Measurements from ENCODE around the gene FBXW8. TPM values are rescaled to one million over a fixed set of nuclear protein-coding genes. Genes with fewer than 3 reads are reported as not detected.

The FBXW8 gene
- total and polyA plus RNA-seq, 2 donors from 2014 or later = 3.3 to 20.3 TPM

DNA sequence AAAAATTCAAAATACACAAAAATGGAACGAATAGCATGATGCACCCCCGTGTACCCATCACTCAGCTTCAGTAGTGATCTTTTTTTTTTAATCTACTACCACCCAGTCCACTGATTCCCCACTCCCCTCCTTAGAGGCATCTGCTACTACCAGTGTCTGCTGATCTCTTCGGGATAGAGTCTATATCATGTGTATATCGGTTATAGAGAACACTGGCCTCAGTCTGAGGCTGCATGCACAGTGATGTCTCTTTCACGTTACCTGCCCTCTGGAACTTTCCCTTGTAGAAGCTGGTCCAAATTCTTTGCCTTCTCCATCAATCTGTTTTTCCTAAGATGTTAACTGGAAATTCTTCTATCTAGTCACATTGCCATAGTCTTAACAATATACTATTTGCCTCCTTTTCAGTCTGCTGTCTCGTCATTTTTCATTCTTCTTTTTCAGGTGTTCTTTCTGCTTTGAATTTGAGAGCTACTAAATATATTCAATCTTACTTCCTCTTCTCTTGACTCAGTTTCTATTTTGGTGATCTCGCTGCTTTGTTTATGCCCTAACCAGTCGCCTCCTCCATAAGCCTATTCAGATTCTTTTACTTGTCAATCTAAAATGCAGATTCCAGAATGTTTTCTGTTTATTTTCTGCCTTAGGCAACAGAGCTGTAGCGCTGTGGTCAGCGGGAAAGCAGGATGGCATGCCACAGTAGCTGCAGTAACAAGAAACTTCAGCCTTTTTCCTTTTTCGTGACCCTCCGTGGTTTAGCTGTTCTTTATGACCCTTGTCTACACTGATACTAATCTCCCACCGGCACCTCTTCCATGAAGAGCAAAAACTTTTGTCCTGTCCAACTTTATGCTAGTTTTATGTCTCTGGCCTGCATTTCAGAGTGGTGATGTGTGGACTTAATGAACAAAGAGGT lies 67.0 kb downstream of the FBXW8 start:
- H3K9me3 ChIP-seq (ENCODE audit: control insufficient read depth in 2 of 3, insufficient read depth in 1 of 3, low read length in 3 of 3) = no peaks in the 10 kb centered on the region
- no peaks in the 10 kb centered on the region for H3K4me1 ChIP-seq (ENCODE audit: control insufficient read depth in 2 of 3, insufficient read depth in 2 of 3, low read depth in 1 of 3, low read length in 3 of 3)
- DNase-seq = peak in 3 of 5 donors; percentile 24 to 58 (median 42)
- H3K36me3 ChIP-seq (ENCODE audit: control insufficient read depth in 2 of 3, insufficient read depth in 3 of 3, low read length in 3 of 3) = no peaks in the 10 kb centered on the region
- H3K27ac ChIP-seq (ENCODE audit: low read depth in 2 of 2, low read length in 2 of 2) = no peak overlapping the region
- no peak for FAIRE-seq
- intact Hi-C loops (cut with DNase I) = no loop called here
- no peak overlapping the region for H3K9ac ChIP-seq (ENCODE audit: low read length in 3 of 3)
- TF ChIP-seq, protein P1, sequence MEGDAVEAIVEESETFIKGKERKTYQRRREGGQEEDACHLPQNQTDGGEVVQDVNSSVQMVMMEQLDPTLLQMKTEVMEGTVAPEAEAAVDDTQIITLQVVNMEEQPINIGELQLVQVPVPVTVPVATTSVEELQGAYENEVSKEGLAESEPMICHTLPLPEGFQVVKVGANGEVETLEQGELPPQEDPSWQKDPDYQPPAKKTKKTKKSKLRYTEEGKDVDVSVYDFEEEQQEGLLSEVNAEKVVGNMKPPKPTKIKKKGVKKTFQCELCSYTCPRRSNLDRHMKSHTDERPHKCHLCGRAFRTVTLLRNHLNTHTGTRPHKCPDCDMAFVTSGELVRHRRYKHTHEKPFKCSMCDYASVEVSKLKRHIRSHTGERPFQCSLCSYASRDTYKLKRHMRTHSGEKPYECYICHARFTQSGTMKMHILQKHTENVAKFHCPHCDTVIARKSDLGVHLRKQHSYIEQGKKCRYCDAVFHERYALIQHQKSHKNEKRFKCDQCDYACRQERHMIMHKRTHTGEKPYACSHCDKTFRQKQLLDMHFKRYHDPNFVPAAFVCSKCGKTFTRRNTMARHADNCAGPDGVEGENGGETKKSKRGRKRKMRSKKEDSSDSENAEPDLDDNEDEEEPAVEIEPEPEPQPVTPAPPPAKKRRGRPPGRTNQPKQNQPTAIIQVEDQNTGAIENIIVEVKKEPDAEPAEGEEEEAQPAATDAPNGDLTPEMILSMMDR (IDR thresholded peaks at IDR 0.05; ENCODE audit: borderline replicate concordance, extremely low read depth, insufficient read depth) = no peak
- no peak overlapping the region for H3K4me3 ChIP-seq (ENCODE audit: low read length in 3 of 3)
- no peaks in the 10 kb centered on the region for H3K27me3 ChIP-seq (ENCODE audit: control insufficient read depth, insufficient read depth, low read length)

DNA sequence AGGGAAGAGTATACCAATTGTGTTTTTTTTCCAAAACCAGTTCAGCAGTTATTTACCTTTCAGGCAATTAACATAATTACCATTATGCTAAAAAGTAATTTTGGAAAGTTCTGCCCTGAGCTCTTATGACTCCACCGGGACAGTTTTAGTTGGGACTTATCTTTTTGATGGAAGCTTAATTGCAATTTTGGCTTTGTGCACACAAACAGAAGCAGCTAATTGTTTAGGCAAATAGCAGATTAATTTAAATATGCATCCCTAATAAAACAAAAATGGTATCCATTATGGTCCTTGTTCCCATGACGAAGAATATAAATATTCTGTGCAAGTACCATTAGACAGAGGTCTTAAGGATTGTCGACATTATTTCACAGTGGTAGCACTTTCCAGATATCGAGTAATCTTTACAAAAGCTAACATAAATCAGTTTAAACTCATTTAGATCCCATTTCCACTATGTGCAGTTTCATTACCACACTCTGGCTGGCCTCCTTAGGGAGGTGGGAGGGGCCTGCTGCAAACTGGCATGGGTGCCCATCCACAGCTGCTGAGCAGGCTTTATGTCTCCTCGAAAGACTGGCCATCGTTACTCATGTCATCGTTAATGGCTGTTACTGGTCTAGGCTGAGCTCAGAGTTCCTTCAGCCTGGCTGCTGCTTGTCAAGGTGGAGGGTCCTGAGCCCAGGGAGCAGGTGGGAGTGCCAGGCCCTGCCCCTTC lies 68.2 kb downstream of the FBXW8 start:
- DNase-seq = peak in 4 of 5 donors; percentile 50 to 77 (median 64)
- Histone ChIP-seq H3K36me3 (ENCODE audit: control insufficient read depth in 2 of 3, insufficient read depth in 3 of 3, low read length in 3 of 3) (no peaks in the 10 kb centered on the region), H3K4me1 (ENCODE audit: control insufficient read depth in 2 of 3, insufficient read depth in 2 of 3, low read depth in 1 of 3, low read length in 3 of 3) (no peaks in the 10 kb centered on the region), H3K9ac (ENCODE audit: low read length in 3 of 3) (no peak overlapping the region), H3K4me3 (ENCODE audit: low read length in 3 of 3) (no peak overlapping the region), H3K27ac (ENCODE audit: low read depth in 2 of 2, low read length in 2 of 2) (no peak overlapping the region), H3K27me3 (ENCODE audit: control insufficient read depth, insufficient read depth, low read length) (no peaks in the 10 kb centered on the region), H3K9me3 (ENCODE audit: control insufficient read depth in 2 of 3, insufficient read depth in 1 of 3, low read length in 3 of 3) (no peaks in the 10 kb centered on the region)
- TF ChIP-seq, protein P1 (IDR thresholded peaks at IDR 0.05; ENCODE audit: borderline replicate concordance, extremely low read depth, insufficient read depth) = no peak
- FAIRE-seq = no peak
- intact Hi-C loops (cut with DNase I) = no loop called here

GRCh38 chr12:116980083-116980482 lies 69.3 kb downstream of the FBXW8 start:
- no peak overlapping the region for H3K9ac ChIP-seq (ENCODE audit: low read length in 3 of 3)
- no peaks in the 10 kb centered on the region for H3K36me3 ChIP-seq (ENCODE audit: control insufficient read depth in 2 of 3, insufficient read depth in 3 of 3, low read length in 3 of 3)
- no peaks in the 10 kb centered on the region for H3K27me3 ChIP-seq (ENCODE audit: control insufficient read depth, insufficient read depth, low read length)
- no peak overlapping the region for H3K4me3 ChIP-seq (ENCODE audit: low read length in 3 of 3)
- FAIRE-seq (no peak), DNase-seq (no peak)
- H3K4me1 ChIP-seq (ENCODE audit: control insufficient read depth in 2 of 3, insufficient read depth in 2 of 3, low read depth in 1 of 3, low read length in 3 of 3) = no peaks in the 10 kb centered on the region
- TF ChIP-seq, protein P1 (IDR thresholded peaks at IDR 0.05; ENCODE audit: borderline replicate concordance, extremely low read depth, insufficient read depth) = no peak
- H3K27ac ChIP-seq (ENCODE audit: low read depth in 2 of 2, low read length in 2 of 2) = no peak overlapping the region
- no peaks in the 10 kb centered on the region for H3K9me3 ChIP-seq (ENCODE audit: control insufficient read depth in 2 of 3, insufficient read depth in 1 of 3, low read length in 3 of 3)
- intact Hi-C loops (cut with DNase I) = no loop called here

All from kidney (tissue), 14 donors.